Measurements from ENCODE around the gene HRC. TPM values are rescaled to one million over a fixed set of nuclear protein-coding genes. Genes with fewer than 3 reads are reported as not detected.
A peak's percentile ranks its signal among the peaks of the same experiment; 100 is the strongest.

Gene HRC
- polyA plus RNA-seq, 3 donors = not detected

DNA sequence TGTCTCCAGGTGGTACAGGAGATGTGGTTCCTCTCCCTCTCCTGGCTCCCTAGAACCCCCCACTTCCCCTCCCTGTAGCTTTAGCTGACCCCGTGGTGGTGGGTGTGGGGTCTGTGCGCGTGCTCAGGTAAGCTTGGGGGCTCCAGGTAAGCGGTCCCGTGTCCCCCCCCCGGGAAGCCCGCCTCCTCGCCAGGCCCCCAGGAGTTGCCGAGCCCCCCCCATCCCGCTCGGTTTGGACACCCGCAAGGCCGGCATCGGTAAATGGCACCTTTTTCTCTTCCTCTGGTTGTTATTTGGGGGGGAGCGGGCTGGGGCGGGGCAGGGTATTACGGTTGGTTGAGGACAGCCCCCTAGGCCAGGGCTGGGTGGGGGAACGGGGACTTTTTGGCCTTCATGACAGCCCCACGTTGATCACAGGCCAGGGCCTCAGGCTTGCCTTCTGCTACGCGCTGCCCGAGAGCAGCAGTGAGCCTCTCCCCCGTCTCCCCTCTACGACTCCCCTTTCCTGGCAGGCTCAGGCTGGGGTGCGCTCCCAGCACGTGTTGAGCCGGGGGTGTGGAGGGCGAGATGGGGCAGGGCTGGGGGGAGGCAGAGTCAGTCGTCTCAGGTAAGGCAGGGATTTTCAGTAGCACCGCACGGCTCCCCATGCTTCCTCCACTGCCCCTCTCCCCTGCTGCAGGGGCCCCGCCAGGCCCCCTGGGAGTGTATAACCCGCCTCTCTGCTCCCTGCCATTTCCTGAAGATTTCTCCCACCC lies 51.7 kb downstream of the HRC start:
- peaks cover 72 to 96% of the 10 kb centered on the region in 2 donors for H3K36me3 Mint-ChIP-seq
- H3K4me1 ChIP-seq (ENCODE audit: control insufficient read depth in 1 of 2, insufficient read depth in 2 of 2, low read length in 2 of 2) = no peaks in the 10 kb centered on the region
- H3K4me3 ChIP-seq (replicated peaks in 1 of 3; ENCODE audit: low read depth in 2 of 3, low read length in 3 of 3) = no peak overlapping the region
- TF ChIP-seq, protein P1, sequence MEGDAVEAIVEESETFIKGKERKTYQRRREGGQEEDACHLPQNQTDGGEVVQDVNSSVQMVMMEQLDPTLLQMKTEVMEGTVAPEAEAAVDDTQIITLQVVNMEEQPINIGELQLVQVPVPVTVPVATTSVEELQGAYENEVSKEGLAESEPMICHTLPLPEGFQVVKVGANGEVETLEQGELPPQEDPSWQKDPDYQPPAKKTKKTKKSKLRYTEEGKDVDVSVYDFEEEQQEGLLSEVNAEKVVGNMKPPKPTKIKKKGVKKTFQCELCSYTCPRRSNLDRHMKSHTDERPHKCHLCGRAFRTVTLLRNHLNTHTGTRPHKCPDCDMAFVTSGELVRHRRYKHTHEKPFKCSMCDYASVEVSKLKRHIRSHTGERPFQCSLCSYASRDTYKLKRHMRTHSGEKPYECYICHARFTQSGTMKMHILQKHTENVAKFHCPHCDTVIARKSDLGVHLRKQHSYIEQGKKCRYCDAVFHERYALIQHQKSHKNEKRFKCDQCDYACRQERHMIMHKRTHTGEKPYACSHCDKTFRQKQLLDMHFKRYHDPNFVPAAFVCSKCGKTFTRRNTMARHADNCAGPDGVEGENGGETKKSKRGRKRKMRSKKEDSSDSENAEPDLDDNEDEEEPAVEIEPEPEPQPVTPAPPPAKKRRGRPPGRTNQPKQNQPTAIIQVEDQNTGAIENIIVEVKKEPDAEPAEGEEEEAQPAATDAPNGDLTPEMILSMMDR (IDR thresholded peaks at IDR 0.05) = no peak
- intact Hi-C loops (cut with micrococcal nuclease) = no loop called here
- H3K27ac Mint-ChIP-seq = no peak overlapping the region
- H4K20me1 ChIP-seq (ENCODE audit: insufficient read depth, low read length) = peaks cover 90% of the 10 kb centered on the region
- no peak overlapping the region for H2AFZ ChIP-seq (ENCODE audit: insufficient read depth, low read depth, low read length, poor library complexity, severe bottlenecking)
- no peak overlapping the region for H3K9ac ChIP-seq (ENCODE audit: insufficient read depth, low read length, poor library complexity, severe bottlenecking)
- H3K4me1 Mint-ChIP-seq = no peaks in the 10 kb centered on the region
- no peaks in the 10 kb centered on the region for H3K9me3 ChIP-seq (replicated peaks in 1 of 2; ENCODE audit: control insufficient read depth in 1 of 2, insufficient read depth in 1 of 2, low read length in 2 of 2)
- H3K36me3 ChIP-seq (replicated peaks in 1 of 2; ENCODE audit: control insufficient read depth in 1 of 2, insufficient read depth in 2 of 2, low read length in 2 of 2) = peaks cover 84 to 98% of the 10 kb centered on the region in 2 donors
- no peak overlapping the region for H3K27ac ChIP-seq (ENCODE audit: low read depth in 1 of 2, low read length in 2 of 2)
- no peaks in the 10 kb centered on the region for H3K27me3 Mint-ChIP-seq (ENCODE audit: low read depth in 3 of 3)
- H3K79me2 ChIP-seq (ENCODE audit: insufficient read depth, low read length) = peaks cover 3% of the 10 kb centered on the region
- H3K9me3 Mint-ChIP-seq = peaks cover 0 to 1% (median 0%) of the 10 kb centered on the region in 7 donors
- WGBS (ENCODE audit: insufficient coverage) = 99% methylated on average over 11 of the region's 33 CpGs
- H3K4me3 Mint-ChIP-seq = no peak overlapping the region
- no peak overlapping the region for H3K4me2 ChIP-seq (replicated peaks; ENCODE audit: extremely low read depth, low read length, poor library complexity, severe bottlenecking)
- no peak for DNase-seq
- no peaks in the 10 kb centered on the region for H3K27me3 ChIP-seq (ENCODE audit: control insufficient read depth in 2 of 2, insufficient read depth in 2 of 2, low read length in 2 of 2)

DNA sequence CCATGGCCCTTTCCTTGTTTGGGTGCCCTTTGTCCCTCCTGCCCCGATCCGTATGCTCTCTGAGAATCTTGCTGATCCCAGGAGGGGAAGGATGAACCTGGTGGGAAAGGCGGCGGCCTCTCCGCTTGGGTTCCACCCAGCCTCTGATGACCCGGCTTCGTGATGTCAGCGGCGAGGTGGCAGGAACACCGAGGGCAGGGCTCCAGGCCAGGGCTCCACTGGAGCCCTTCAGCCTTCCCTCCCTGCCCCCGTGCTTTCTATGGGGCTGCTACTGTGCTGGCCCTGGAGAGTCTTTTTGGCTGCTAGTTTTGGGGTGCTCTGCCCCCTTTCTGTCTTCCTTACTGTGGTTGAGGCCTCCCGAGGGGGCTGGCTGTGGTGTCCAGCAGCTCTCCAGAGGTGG lies 52.9 kb downstream of the HRC start:
- no peak overlapping the region for H2AFZ ChIP-seq (ENCODE audit: insufficient read depth, low read depth, low read length, poor library complexity, severe bottlenecking)
- Mint-ChIP-seq H3K36me3 (peaks cover 72 to 93% of the 10 kb centered on the region in 2 donors), H3K27ac (peak overlapping the region in 1 of 7 donors; percentile 55), H3K4me3 (no peak overlapping the region), H3K4me1 (no peaks in the 10 kb centered on the region), H3K9me3 (peaks cover 0 to 1% (median 0%) of the 10 kb centered on the region in 7 donors), H3K27me3 (ENCODE audit: low read depth in 3 of 3) (no peaks in the 10 kb centered on the region)
- H3K27me3 ChIP-seq (ENCODE audit: control insufficient read depth in 2 of 2, insufficient read depth in 2 of 2, low read length in 2 of 2) = no peaks in the 10 kb centered on the region
- H3K4me2 ChIP-seq (replicated peaks; ENCODE audit: extremely low read depth, low read length, poor library complexity, severe bottlenecking) = no peak overlapping the region
- WGBS (ENCODE audit: insufficient coverage) = 93% methylated on average over 10 of the region's 12 CpGs
- intact Hi-C loops (cut with micrococcal nuclease) = no loop called here
- H3K36me3 ChIP-seq (replicated peaks in 1 of 2; ENCODE audit: control insufficient read depth in 1 of 2, insufficient read depth in 2 of 2, low read length in 2 of 2) = peaks cover 86 to 98% of the 10 kb centered on the region in 2 donors
- no peak overlapping the region for H3K27ac ChIP-seq (ENCODE audit: low read depth in 1 of 2, low read length in 2 of 2)
- no peak overlapping the region for H3K4me3 ChIP-seq (replicated peaks in 1 of 3; ENCODE audit: low read depth in 2 of 3, low read length in 3 of 3)
- peaks cover 90% of the 10 kb centered on the region for H4K20me1 ChIP-seq (ENCODE audit: insufficient read depth, low read length)
- peaks cover 12% of the 10 kb centered on the region for H3K79me2 ChIP-seq (ENCODE audit: insufficient read depth, low read length)
- no peaks in the 10 kb centered on the region for H3K9me3 ChIP-seq (replicated peaks in 1 of 2; ENCODE audit: control insufficient read depth in 1 of 2, insufficient read depth in 1 of 2, low read length in 2 of 2)
- H3K4me1 ChIP-seq (ENCODE audit: control insufficient read depth in 1 of 2, insufficient read depth in 2 of 2, low read length in 2 of 2) = no peaks in the 10 kb centered on the region
- DNase-seq = no peak
- H3K9ac ChIP-seq (ENCODE audit: insufficient read depth, low read length, poor library complexity, severe bottlenecking) = no peak overlapping the region
- TF ChIP-seq, protein P1 (IDR thresholded peaks at IDR 0.05) = no peak

Other genes starting within 250 kb of the HRC start
- under 1 TPM in 1 of 3 donors, not detected in 2; 0.38 TPM for gene DHDH, start 221.7 kb downstream of the HRC start, polyA plus RNA-seq
- 100 to 1,000 TPM in 1 of 3 donors, 10 to 100 TPM in 2; 69.2 to 135 (median 80.5) TPM for gene BAX, start 200.5 kb downstream of the HRC start, polyA plus RNA-seq
- over 10,000 TPM in 2 of 3 donors, 1,000 to 10,000 TPM in 1; 4,468 to 26,681 (median 23,650) TPM for gene FTL, start 190.1 kb downstream of the HRC start, polyA plus RNA-seq
- gene GYS1, start 162.1 kb downstream of the HRC start, polyA plus RNA-seq = 10 to 100 TPM; 13.3 to 26.0 (median 21.3) TPM
- 10 to 100 TPM; 40.1 to 44.4 (median 41.9) TPM for gene RUVBL2, start 161.5 kb downstream of the HRC start, polyA plus RNA-seq
- gene LHB, start 138.3 kb downstream of the HRC start, polyA plus RNA-seq = under 1 TPM in 1 of 3 donors, not detected in 2; 0.48 TPM
- not detected for gene CGB3, start 131.1 kb downstream of the HRC start, polyA plus RNA-seq
- not detected for gene CGB2, start 123.5 kb downstream of the HRC start, polyA plus RNA-seq
- not detected for gene CGB1, start 118.5 kb downstream of the HRC start, polyA plus RNA-seq
- gene CGB5, start 111.5 kb downstream of the HRC start, polyA plus RNA-seq = not detected
- gene CGB8, start 106.3 kb downstream of the HRC start, polyA plus RNA-seq = not detected
- gene CGB7, start 97.6 kb downstream of the HRC start, polyA plus RNA-seq = not detected
- gene NTF4, start 90.6 kb downstream of the HRC start, polyA plus RNA-seq = not detected
- not detected for gene KCNA7, start 82.7 kb downstream of the HRC start, polyA plus RNA-seq
- gene SNRNP70, start 69.9 kb downstream of the HRC start, polyA plus RNA-seq = 100 to 1,000 TPM in 1 of 3 donors, 10 to 100 TPM in 2; 27.4 to 360 (median 40.4) TPM
- gene LIN7B, start 41.0 kb downstream of the HRC start, polyA plus RNA-seq = 1 to 10 TPM; 4.1 to 9.2 (median 4.2) TPM
- gene C19orf73, start 36.3 kb downstream of the HRC start, polyA plus RNA-seq = under 1 TPM; 0.60 to 0.76 (median 0.66) TPM
- gene PPFIA3, start 35.9 kb downstream of the HRC start, polyA plus RNA-seq = under 1 TPM in 1 of 3 donors, not detected in 2; 0.43 TPM
- gene TRPM4, start 2.4 kb upstream of the HRC start, polyA plus RNA-seq = 1 to 10 TPM; 6.0 to 6.9 (median 6.6) TPM
- gene SLC6A16, start 169.8 kb upstream of the HRC start, polyA plus RNA-seq = 1 to 10 TPM in 1 of 3 donors, under 1 TPM in 2; 0.21 to 1.5 (median 0.55) TPM
- 100 to 1,000 TPM; 147 to 380 (median 194) TPM for gene CD37, start 180.0 kb upstream of the HRC start, polyA plus RNA-seq
- gene TEAD2, start 207.0 kb upstream of the HRC start, polyA plus RNA-seq = not detected
- gene DKKL1, start 208.5 kb upstream of the HRC start, polyA plus RNA-seq = not detected
- not detected for gene KASH5, start 232.9 kb upstream of the HRC start, polyA plus RNA-seq

Measured in CD14-positive monocyte (primary cell).